Natural killer cell (primary cell): ENCODE results near the gene ASAP3. TPM values are rescaled to one million over a fixed set of nuclear protein-coding genes. Genes with fewer than 3 reads are reported as not detected.
A peak's percentile ranks its signal among the peaks of the same experiment; 100 is the strongest.

Experiments used
- ATAC-seq, 3 donors: fragments of 150-1000 bp in 2 of 3; fragments of 200-7000 bp in 1 of 3; cut with Tn5 transposase; 1 replicate in 1 of 3; 2 replicates in 2 of 3; pipeline ENCODE4 v1.10.0; 2021; ENCODE audit warnings: mild to moderate bottlenecking in 2 of 3, moderate library complexity in 2 of 3
- DNase-seq, 2 donors: peaks; one replicate each; pipeline versions ENCODE4 v3.0.0 to v3.0.0-alpha.2; 2013 to 2021; ENCODE audit warnings: mixed read lengths in 1 of 2
- H3K27ac ChIP-seq: one replicate; pipeline ENCODE4 v1.5.1; 2013; ENCODE audit warnings: mild to moderate bottlenecking, low read length
- H3K27me3 ChIP-seq: one replicate; pipeline ENCODE4 v1.6.1; 2013; ENCODE audit warnings: low read length; ENCODE audit not compliant: control insufficient read depth, insufficient read depth
- H3K36me3 ChIP-seq: one replicate; pipeline ENCODE4 v1.6.1; 2013; ENCODE audit warnings: low read length; ENCODE audit not compliant: control insufficient read depth, insufficient read depth
- H3K4me1 ChIP-seq: one replicate; pipeline ENCODE4 v1.6.1; 2013; ENCODE audit warnings: low read length; ENCODE audit not compliant: control insufficient read depth, insufficient read depth
- H3K4me3 ChIP-seq: one replicate; pipeline ENCODE4 v1.5.1; 2013; ENCODE audit warnings: low read length
- H3K9me3 ChIP-seq: one replicate; pipeline ENCODE4 v1.6.1; 2013; ENCODE audit warnings: low read length; ENCODE audit not compliant: control insufficient read depth, insufficient read depth
- H3K27ac Mint-ChIP-seq, 2 donors: one replicate each; pipeline ENCODE4 v1.8.0; 2022; ENCODE audit warnings: mild to moderate bottlenecking in 2 of 2, mixed read lengths in 2 of 2, moderate library complexity in 1 of 2
- H3K27me3 Mint-ChIP-seq, 2 donors: one replicate each; pipeline ENCODE4 v1.8.0; 2022; ENCODE audit warnings: low read depth in 2 of 2, mixed read lengths in 2 of 2
- H3K36me3 Mint-ChIP-seq: one replicate; pipeline ENCODE4 v1.8.0; 2022; ENCODE audit warnings: mixed read lengths
- H3K4me1 Mint-ChIP-seq, 2 donors: one replicate each; pipeline ENCODE4 v1.8.0; 2022; ENCODE audit warnings: mixed read lengths in 2 of 2
- H3K4me3 Mint-ChIP-seq: one replicate; pipeline ENCODE4 v1.8.0; 2022; ENCODE audit warnings: mild to moderate bottlenecking, moderate library complexity, mixed read lengths
- H3K9me3 Mint-ChIP-seq, 2 donors: one replicate each; pipeline ENCODE4 v1.8.0; 2022; ENCODE audit warnings: mixed read lengths in 2 of 2
- WGBS: methylation state at CpG from one replicate; pipeline ENCODE4 v1.1.7; 2013; ENCODE audit warnings: missing lambda C conversion rate; ENCODE audit not compliant: insufficient coverage; 5-methylcytosine and 5-hydroxymethylcytosine counted together
- intact Hi-C: fragments of 100-400 bp; cut with micrococcal nuclease; formaldehyde crosslinking; loops from one replicate; pipeline ENCODE4 v1.14.2; 2022
- total RNA-seq, 4 donors: library from RNA; stranded (reverse); fragments of 120-200 nt in 1 of 4; gene quantifications; one replicate each; pipeline versions ENCODE4 v1.2.3 to v1.2.4, GENCODE V29; 2013 to 2022
- TF ChIP-seq, protein P1 (sequence below): fragments of 200-600 bp; IDR thresholded peaks from one replicate; pipeline ENCODE4 v1.8.0; 2022; ENCODE audit warnings: antibody characterized with exemption

The ASAP3 gene
- total RNA-seq, 3 donors from 2014 or later (not counting 1 experiment from before 2014, with no cell fraction given) = 0.25 to 0.70 (median 0.59) TPM

DNA sequence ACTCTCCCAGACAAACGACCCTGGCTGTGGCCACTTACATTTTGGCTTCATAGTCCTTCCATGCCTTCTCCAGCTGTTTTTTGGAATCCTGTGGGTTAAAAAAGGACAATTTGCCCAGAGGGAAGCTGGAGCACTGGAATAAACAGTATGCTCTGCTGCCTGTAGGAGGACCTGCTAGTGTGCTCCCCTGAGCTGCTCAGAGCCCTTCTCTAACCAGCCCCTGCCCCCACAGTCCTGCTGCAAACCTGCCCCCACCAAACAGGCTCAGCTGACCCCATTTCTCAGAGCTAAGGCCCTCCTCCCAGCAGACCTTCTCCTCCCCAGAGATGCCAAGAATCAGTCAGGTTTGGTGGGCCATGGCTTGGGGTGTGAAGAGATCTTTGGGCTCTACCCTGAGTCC lies 32.5 kb downstream of the ASAP3 start:
- 65% methylated on average over 1 of the region's 1 CpG for WGBS
- H3K27me3 ChIP-seq = no peaks in the 10 kb centered on the region
- Mint-ChIP-seq H3K27ac (peak overlapping the region in 1 of 2 donors; percentile 69), H3K9me3 (no peaks in the 10 kb centered on the region), H3K27me3 (peaks cover 10 to 22% of the 10 kb centered on the region in 2 donors), H3K4me3 (no peak overlapping the region), H3K4me1 (peaks cover 7 to 16% of the 10 kb centered on the region in 2 donors), H3K36me3 (no peaks in the 10 kb centered on the region)
- TF ChIP-seq, protein P1, sequence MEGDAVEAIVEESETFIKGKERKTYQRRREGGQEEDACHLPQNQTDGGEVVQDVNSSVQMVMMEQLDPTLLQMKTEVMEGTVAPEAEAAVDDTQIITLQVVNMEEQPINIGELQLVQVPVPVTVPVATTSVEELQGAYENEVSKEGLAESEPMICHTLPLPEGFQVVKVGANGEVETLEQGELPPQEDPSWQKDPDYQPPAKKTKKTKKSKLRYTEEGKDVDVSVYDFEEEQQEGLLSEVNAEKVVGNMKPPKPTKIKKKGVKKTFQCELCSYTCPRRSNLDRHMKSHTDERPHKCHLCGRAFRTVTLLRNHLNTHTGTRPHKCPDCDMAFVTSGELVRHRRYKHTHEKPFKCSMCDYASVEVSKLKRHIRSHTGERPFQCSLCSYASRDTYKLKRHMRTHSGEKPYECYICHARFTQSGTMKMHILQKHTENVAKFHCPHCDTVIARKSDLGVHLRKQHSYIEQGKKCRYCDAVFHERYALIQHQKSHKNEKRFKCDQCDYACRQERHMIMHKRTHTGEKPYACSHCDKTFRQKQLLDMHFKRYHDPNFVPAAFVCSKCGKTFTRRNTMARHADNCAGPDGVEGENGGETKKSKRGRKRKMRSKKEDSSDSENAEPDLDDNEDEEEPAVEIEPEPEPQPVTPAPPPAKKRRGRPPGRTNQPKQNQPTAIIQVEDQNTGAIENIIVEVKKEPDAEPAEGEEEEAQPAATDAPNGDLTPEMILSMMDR = no peak
- H3K9me3 ChIP-seq = no peaks in the 10 kb centered on the region
- peaks cover 11% of the 10 kb centered on the region for H3K4me1 ChIP-seq
- intact Hi-C loops = no loop called here
- no peak overlapping the region for H3K4me3 ChIP-seq
- ATAC-seq (no peak), DNase-seq (no peak)
- H3K27ac ChIP-seq = no peak overlapping the region
- H3K36me3 ChIP-seq = no peaks in the 10 kb centered on the region

DNA sequence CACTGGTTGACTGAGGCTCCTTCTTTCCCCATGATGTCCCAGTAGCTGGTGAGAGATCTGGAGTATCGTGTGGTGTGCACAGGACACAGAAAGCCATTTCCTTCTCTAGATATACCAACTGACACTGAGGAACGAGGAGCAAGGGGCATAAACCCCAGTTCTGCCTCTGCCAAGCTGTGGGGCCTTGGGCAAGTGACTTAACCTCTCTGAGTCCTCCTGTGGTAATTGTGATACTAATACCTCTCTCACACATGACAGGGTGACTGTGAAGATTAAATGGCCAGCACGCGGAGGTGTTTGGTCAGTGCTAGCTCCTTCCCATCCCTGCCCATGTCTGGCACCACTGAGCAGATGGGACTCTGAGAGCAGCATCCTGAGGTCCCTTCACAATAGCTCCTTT lies 33.1 kb downstream of the ASAP3 start:
- Mint-ChIP-seq H3K27ac (no peak overlapping the region), H3K4me1 (peaks cover 7 to 16% of the 10 kb centered on the region in 2 donors), H3K27me3 (peaks cover 9 to 17% of the 10 kb centered on the region in 2 donors), H3K36me3 (no peaks in the 10 kb centered on the region), H3K4me3 (no peak overlapping the region), H3K9me3 (no peaks in the 10 kb centered on the region)
- Histone ChIP-seq H3K27ac (no peak overlapping the region), H3K36me3 (no peaks in the 10 kb centered on the region), H3K4me3 (no peak overlapping the region), H3K27me3 (no peaks in the 10 kb centered on the region), H3K4me1 (peaks cover 11% of the 10 kb centered on the region), H3K9me3 (no peaks in the 10 kb centered on the region)
- no peak for DNase-seq
- 80% methylated on average over 4 of the region's 4 CpGs for WGBS
- intact Hi-C loops = no loop called here
- no peak for ATAC-seq
- TF ChIP-seq, protein P1 = no peak

DNA sequence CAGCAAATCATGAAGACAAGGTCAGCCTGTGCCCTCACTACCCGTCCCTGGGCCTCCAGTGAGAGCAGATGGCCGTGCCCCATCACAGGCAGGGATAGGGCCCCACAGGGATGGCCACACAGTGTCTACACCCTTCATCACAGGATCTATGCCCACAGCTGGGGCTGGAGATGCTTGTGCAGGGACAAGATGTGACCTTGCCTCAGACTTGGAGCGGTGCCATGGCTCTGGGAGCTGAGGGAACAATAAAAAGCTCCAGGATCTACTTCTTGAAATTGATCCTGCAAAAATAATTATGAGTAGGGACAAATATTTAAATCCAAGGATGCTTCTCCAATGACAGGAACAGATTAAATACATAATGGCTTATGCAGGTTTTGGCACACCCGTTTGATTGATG lies 34.0 kb downstream of the ASAP3 start:
- H3K9me3 Mint-ChIP-seq = no peaks in the 10 kb centered on the region
- H3K36me3 ChIP-seq = no peaks in the 10 kb centered on the region
- no peaks in the 10 kb centered on the region for H3K27me3 ChIP-seq
- DNase-seq = no peak
- intact Hi-C loops = no loop called here
- H3K4me1 Mint-ChIP-seq = peaks cover 7 to 16% of the 10 kb centered on the region in 2 donors
- H3K4me1 ChIP-seq = peaks cover 11% of the 10 kb centered on the region
- no peaks in the 10 kb centered on the region for H3K9me3 ChIP-seq
- no peak overlapping the region for H3K4me3 Mint-ChIP-seq
- 84% methylated on average over 4 of the region's 4 CpGs for WGBS
- peaks cover 6 to 9% of the 10 kb centered on the region in 2 donors for H3K27me3 Mint-ChIP-seq
- H3K36me3 Mint-ChIP-seq = no peaks in the 10 kb centered on the region
- no peak overlapping the region for H3K4me3 ChIP-seq
- no peak overlapping the region for H3K27ac Mint-ChIP-seq
- H3K27ac ChIP-seq = no peak overlapping the region
- ATAC-seq = no peak
- TF ChIP-seq, protein P1 = no peak

DNA sequence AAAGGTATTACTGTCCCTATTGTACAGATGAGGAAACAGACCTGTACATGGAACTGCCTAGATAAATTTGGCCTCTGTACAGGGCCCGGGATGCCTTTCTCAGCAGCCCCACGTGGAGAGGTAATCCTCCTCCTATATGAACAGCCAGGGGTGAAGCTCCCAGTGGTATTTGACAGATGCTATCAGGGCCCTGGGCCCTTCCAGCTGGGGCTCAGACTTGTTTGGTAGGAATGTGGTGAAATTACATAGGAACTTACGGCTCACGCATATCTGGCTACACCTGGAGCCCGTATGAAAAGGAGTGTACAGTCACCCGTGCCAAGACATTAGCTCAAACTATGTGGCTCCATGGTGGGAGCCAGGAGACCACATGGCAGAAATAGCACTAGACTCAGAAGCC lies 34.7 kb downstream of the ASAP3 start:
- no peaks in the 10 kb centered on the region for H3K36me3 ChIP-seq
- no peak for DNase-seq
- H3K27ac ChIP-seq = no peak overlapping the region
- H3K4me1 ChIP-seq = peaks cover 11% of the 10 kb centered on the region
- H3K27me3 Mint-ChIP-seq = peaks cover 3 to 8% of the 10 kb centered on the region in 2 donors
- H3K9me3 ChIP-seq = no peaks in the 10 kb centered on the region
- H3K4me3 Mint-ChIP-seq = no peak overlapping the region
- H3K4me1 Mint-ChIP-seq = peaks cover 7 to 16% of the 10 kb centered on the region in 2 donors
- H3K27ac Mint-ChIP-seq = no peak overlapping the region
- intact Hi-C loops = no loop called here
- ATAC-seq = no peak
- no peaks in the 10 kb centered on the region for H3K9me3 Mint-ChIP-seq
- 87% methylated on average over 6 of the region's 6 CpGs for whole genome bisulfite sequencing
- TF ChIP-seq, protein P1 = no peak
- H3K27me3 ChIP-seq = no peaks in the 10 kb centered on the region
- no peaks in the 10 kb centered on the region for H3K36me3 Mint-ChIP-seq
- no peak overlapping the region for H3K4me3 ChIP-seq
